Mucosa of descending colon (tissue), 3 donors: ENCODE measurements around the gene SLAIN2. TPM values are rescaled to one million over a fixed set of nuclear protein-coding genes. Genes with fewer than 3 reads are reported as not detected.
A peak's percentile ranks its signal among the peaks of the same experiment; 100 is the strongest.

ENCODE experiments used
- ATAC-seq: fragments of 200-7000 bp; cut with Tn5 transposase; one replicate; pipeline ENCODE4 v1.9.1; 2020; ENCODE audit warnings: mild to moderate bottlenecking, moderate library complexity
- DNase-seq, 3 donors: peaks; one replicate each; pipeline ENCODE4 v3.0.0-alpha.2; 2020
- H3K36me3 ChIP-seq: fragments of 200-600 bp; one replicate; pipeline ENCODE4 v1.8.0; 2021; ENCODE audit warnings: low read depth, mild to moderate bottlenecking
- H3K4me1 ChIP-seq: fragments of 200-600 bp; one replicate; pipeline ENCODE4 v1.8.0; 2021; ENCODE audit warnings: low read depth, mild to moderate bottlenecking
- H3K4me3 ChIP-seq: fragments of 200-600 bp; one replicate; pipeline ENCODE4 v1.8.0; 2021; ENCODE audit warnings: mild to moderate bottlenecking
- H3K9me3 ChIP-seq: fragments of 200-600 bp; one replicate; pipeline ENCODE4 v1.8.0; 2021; ENCODE audit warnings: mild to moderate bottlenecking
- CTCF ChIP-seq: fragments of 200-600 bp; IDR thresholded peaks from one replicate; pipeline ENCODE4 v1.8.0; 2022; ENCODE audit warnings: antibody characterized with exemption, mild to moderate bottlenecking
- intact Hi-C, 2 donors: fragments of 100-400 bp; cut with DNase I in 1 of 2; cut with micrococcal nuclease in 1 of 2; formaldehyde crosslinking; loops; one replicate each; pipeline versions ENCODE4 v1.11.0 to v1.11.1; 2022; cut with DNase I, micrococcal nuclease
- total RNA-seq, 3 donors: library from RNA; stranded (reverse); fragmentation: NEBNext Ultra II Directional in 2 of 3; extraction: Animal tissue kit (Norgen Biotek cat#: 25700) in 2 of 3; gene quantifications; one replicate each; pipeline versions ENCODE4 v1.2.1 to v1.2.4, GENCODE V29; 2021 to 2023
- donor health status: DM: no; HTN: no; CAD: no; lungs with moderate emphysema.
- donor health status: DM: no; HTN: no; CAD: no.
- donor health status: DM: no; HTN: yes; CAD: no.

The SLAIN2 gene
- total RNA-seq, 3 donors from 2014 or later = 73.5 to 153 (median 90.6) TPM

DNA sequence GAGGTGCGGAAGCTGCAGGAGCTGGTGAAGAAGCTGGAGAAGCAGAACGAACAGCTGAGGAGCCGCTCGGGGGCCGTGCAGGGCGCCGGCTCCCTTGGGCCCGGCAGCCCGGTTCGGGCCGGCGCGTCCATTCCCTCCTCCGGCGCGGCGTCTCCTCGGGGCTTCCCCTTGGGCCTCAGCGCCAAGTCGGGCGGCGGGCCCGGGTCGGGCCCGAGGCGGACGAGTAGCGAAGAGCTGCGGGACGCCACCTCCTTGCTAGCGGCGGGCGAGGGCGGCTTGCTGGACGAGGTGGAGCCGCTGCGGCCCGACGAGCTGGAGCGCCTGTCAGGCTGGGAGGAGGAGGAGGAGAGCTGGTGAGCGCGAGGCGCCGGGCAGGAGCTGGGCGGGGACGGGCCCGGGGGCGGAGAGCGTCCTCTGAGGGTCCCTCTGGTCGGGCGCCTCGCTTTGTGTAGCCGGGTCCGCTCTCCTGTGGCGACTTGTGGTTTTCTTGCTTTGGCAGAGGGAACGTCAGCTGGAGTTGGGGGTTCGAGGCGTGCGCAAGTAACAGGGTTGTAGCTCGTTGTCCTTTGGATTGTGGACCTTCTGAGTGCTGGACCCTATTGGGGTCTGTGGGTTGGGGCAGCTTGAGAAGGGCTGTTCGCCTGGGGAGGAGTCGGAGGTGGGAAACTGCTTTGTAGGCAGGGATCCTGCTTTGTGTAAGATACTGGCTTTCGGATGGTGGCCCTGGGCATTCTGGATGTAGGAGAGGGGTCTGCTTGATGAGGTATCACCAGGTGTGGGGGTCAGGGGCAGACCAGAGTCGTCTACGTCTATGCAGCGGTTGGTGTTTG, 662 bp downstream of the SLAIN2 start:
- Histone ChIP-seq H3K36me3 (no peaks in the 10 kb centered on the region), H3K9me3 (no peaks in the 10 kb centered on the region), H3K4me1 (peaks cover 29% of the 10 kb centered on the region), H3K4me3 (peak overlapping the region; percentile 52)
- intact Hi-C loops = no loop called here
- TF ChIP-seq CTCF = no peak
- DNase-seq (peak; percentile 58 to 82 (median 77)), ATAC-seq (peak; percentile 42)

DNA sequence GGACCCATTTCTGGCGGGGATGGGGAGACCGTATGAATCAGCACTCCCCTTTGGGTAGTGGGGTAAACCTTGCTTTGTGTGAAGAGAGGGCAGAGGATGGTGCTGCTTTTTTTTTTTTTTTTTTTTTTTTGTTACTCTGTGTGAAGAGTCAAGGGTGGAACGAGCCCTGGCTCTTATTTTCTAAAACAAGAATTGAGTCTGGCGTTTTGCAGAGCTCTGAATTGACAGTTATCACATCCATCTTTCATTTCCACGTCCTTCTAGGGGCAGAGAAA, 1.2 kb downstream of the SLAIN2 start:
- Histone ChIP-seq H3K4me3 (no peak overlapping the region), H3K36me3 (no peaks in the 10 kb centered on the region), H3K4me1 (peaks cover 29% of the 10 kb centered on the region), H3K9me3 (no peaks in the 10 kb centered on the region)
- ATAC-seq (no peak), DNase-seq (no peak)
- intact Hi-C loops = no loop called here
- TF ChIP-seq CTCF = no peak

- Histone ChIP-seq H3K9me3 (no peaks in the 10 kb centered on the region), H3K4me3 (no peak overlapping the region), H3K36me3 (no peaks in the 10 kb centered on the region), H3K4me1 (peaks cover 25% of the 10 kb centered on the region)
- TF ChIP-seq CTCF = no peak
- DNase-seq (no peak), ATAC-seq (no peak)
- intact Hi-C loops = no loop called here
Measured at GRCh38 chr4:48343035-48343434, 1.7 kb downstream of the SLAIN2 start.

GRCh38 chr4:48343551-48343950, 2.2 kb downstream of the SLAIN2 start:
- H3K9me3 ChIP-seq = no peaks in the 10 kb centered on the region
- ATAC-seq = no peak
- no peaks in the 10 kb centered on the region for H3K36me3 ChIP-seq
- no peak overlapping the region for H3K4me3 ChIP-seq
- intact Hi-C loops = no loop called here
- no peak for DNase-seq
- no peak for TF ChIP-seq CTCF
- peaks cover 22% of the 10 kb centered on the region for H3K4me1 ChIP-seq

DNA sequence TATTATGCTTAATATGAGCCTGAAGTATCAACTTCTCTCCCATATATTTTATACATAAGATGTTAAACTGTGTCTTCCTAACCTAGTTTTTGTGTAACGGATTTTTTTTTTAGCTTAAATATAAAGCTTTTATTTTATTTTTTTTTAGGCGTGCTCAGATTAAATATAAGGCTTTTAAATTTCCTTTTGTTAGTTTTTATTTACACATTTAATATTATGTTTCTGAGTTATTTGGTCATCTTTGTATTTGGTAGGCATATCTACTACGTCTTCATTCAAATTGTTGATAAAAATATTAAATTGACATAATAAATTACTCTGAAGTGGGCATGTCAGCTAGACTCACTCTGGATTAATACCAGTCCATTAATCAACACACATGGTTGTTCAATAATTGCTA, 4.2 kb downstream of the SLAIN2 start:
- DNase-seq (no peak), ATAC-seq (no peak)
- Histone ChIP-seq H3K4me1 (peaks cover 8% of the 10 kb centered on the region), H3K36me3 (no peaks in the 10 kb centered on the region), H3K4me3 (no peak overlapping the region), H3K9me3 (no peaks in the 10 kb centered on the region)
- intact Hi-C loops = no loop called here
- TF ChIP-seq CTCF = no peak

GRCh38 chr4:48346594-48346993, 5.3 kb downstream of the SLAIN2 start:
- no peaks in the 10 kb centered on the region for H3K9me3 ChIP-seq
- peaks cover 17% of the 10 kb centered on the region for H3K4me1 ChIP-seq
- intact Hi-C loops = no loop called here
- no peaks in the 10 kb centered on the region for H3K36me3 ChIP-seq
- DNase-seq (no peak), ATAC-seq (no peak)
- no peak overlapping the region for H3K4me3 ChIP-seq
- TF ChIP-seq CTCF = no peak
